ENCODE measurements around the gene SAMD14. TPM values are rescaled to one million over a fixed set of nuclear protein-coding genes. Genes with fewer than 3 reads are reported as not detected.
A peak's percentile ranks its signal among the peaks of the same experiment; 100 is the strongest.

SAMD14 gene
- polyA plus RNA-seq (ENCODE audit: insufficient read length): 16.1 TPM
- long read RNA-seq, donor 1, partial matches to known transcripts: 0 of 1 reads
- long read RNA-seq, donor 1, other reads (novel, unspliced or antisense): 0 of 1 reads
- long read RNA-seq, donor 2, partial matches to known transcripts: 0 of 2 reads
- long read RNA-seq, donor 2, other reads (novel, unspliced or antisense): 0 of 2 reads
- long read RNA-seq, donor 3, full-length matches to known transcripts: 3 of 3 reads
- long read RNA-seq, donor 3, partial matches to known transcripts: 0 of 3 reads
- long read RNA-seq, donor 3, other reads (novel, unspliced or antisense): 0 of 3 reads
- long read RNA-seq, donor 4: 0 reads
- long read RNA-seq, donor 5, full-length matches to known transcripts: 6 of 6 reads
- long read RNA-seq, donor 5, partial matches to known transcripts: 0 of 6 reads
- long read RNA-seq, donor 5, other reads (novel, unspliced or antisense): 0 of 6 reads
- long read RNA-seq, donor 6, full-length matches to known transcripts: 7 of 40 reads
- long read RNA-seq, donor 6, partial matches to known transcripts: 33 of 40 reads
- long read RNA-seq, donor 6, other reads (novel, unspliced or antisense): 0 of 40 reads
- long read RNA-seq, donor 7, full-length matches to known transcripts: 5 of 5 reads
- long read RNA-seq, donor 7, partial matches to known transcripts: 0 of 5 reads
- long read RNA-seq, donor 7, other reads (novel, unspliced or antisense): 0 of 5 reads
- long read RNA-seq, donor 8, full-length matches to known transcripts: 4 of 4 reads
- long read RNA-seq, donor 8, partial matches to known transcripts: 0 of 4 reads
- long read RNA-seq, donor 8, other reads (novel, unspliced or antisense): 0 of 4 reads

DNA sequence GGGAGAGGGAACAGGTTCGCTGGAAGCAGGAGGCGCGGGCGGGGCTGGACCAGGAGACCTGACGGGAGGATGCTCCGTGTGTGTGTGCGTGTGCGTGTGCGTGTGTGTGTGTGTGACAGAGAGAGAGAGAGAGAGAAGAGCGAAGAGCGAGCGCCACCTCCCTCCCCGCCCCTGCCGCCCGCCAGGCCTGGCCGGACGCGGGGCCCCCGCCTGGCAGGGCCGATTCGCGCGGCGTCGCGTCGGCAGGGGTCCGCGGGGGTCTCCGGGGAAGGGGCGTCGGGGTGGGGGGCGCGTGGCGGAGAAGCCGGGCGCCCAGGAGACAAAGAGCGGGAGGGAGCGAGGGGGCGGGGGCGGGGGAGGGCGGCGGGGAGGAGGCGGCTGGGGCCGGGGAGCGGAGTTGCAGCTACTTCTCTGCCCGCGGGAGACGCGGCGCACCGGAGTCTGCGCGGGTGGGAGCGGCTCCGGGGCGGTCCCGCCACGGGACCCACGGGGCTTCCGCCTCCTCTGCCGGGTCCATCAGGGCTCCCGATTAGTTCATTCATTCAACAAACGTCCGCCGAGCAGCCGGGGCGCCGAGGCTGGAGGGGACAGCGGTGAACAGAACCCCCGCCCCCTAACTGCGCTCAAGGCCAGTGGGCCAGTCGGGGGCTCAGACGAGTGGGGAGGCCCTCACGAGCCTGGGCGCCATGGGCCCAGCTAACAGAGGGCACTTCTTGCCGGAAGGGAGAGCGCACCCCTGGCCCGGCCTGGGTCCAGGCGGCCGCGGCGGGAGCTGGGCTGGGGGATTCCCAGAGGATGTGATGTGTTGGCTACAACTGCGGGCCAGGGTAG lies at the start of gene SAMD14:
SAMD14 (minus strand) TSS at position 433 of the 831 bp plus-strand sequence. CDS start 5,201 bp downstream, outside the sequence.
- DNase-seq: no peak

DNA sequence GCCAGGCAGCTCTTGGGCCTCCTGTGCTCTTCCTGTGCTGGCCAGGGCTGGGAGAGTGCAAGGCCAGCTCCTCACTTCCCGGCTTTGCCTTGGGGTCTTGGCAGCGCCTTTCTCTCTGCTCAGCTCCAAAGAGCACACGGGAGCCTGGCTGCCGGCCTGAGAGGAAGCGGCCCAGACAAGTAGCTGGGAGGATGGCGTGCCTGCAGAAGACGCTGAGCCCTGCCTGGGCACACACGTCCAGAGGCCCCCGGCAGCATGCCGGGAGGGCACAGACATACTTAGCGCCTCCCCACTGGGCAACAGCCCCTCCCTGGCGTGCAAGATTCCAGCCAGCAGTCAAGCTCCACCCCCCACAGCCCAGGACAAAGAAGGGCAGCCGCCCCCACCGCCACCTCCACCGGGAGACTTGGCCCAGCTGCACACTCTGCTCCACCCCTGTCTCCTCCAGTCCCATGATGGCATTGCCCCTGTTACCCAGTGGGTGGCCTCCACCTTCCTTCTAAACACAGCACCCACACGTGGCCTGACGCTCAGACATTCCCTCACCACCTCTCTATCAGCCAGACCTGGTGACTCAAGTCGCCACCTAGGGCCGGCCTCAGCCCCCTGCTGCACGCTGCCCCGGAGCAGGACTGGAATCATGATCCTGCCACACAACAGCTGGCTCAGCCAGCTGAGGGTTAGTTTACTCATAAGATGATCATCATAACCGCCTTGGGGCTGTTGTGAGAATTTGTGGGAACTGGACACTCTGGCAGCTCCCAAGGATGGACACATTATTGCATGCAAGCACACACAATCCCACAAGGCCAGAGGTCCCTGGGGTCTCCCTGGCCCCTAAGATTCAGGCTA lies 48.2 kb upstream of the SAMD14 start:
- peak; percentile 38 for DNase-seq

DNA sequence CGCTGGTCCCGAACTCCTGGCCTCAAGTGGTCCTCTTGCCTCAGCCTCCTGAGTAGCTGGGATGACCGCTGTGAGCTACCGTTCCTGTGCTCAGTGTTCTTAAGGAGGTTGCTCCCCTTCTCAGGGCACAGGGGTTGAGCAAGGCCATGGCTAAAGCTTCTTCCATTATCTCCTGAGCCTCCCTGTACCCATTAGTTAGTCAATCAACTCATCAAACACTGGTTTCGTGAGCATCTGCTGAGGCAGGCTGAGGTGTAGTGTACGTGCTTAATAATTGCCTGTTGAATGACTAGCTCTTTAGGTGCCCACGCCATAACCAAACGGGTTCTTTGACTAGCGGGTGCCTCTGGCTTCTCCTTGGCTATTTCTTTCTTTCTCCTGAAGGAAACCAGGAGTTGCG lies 47.5 kb upstream of the SAMD14 start:
- no peak for DNase-seq

DNA sequence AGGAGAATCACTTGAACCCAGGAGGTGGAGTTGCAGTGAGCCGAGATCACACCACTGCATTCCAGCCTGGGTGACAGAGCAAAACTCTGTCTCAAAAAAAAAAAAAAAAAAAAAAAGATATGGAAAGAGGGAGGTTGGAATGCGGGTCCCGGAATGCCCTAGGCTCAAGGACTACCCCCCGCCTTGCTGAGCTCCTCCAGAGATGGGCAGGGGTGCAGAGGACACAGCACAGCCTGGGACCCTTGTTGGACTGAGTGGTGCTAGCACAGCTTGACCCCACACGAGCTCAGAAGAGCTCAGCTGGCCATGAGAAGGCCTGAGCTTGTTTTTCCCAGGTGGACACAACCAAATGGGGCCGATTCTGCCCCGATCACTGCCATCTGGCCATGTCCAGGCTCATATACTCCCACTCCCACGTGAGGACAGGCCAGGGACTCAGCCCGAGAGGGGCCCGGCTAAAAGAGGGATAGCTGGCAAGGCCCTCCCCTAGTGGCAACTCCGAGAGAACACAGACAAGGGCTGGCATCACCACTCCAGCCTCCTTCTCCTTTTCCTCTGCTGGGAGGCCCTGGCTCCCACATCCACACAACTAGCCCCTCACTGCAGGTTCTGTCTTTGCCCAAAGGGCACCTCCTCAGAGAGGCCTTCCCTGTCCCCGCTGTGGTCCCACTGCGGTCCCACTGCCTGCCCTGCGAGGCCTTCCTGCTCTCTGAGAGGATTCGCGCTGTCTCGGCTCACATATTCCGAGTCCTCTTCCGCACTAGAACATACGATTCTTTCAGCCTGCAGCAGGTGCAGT lies 46.8 kb upstream of the SAMD14 start:
- DNase-seq: no peak

DNA sequence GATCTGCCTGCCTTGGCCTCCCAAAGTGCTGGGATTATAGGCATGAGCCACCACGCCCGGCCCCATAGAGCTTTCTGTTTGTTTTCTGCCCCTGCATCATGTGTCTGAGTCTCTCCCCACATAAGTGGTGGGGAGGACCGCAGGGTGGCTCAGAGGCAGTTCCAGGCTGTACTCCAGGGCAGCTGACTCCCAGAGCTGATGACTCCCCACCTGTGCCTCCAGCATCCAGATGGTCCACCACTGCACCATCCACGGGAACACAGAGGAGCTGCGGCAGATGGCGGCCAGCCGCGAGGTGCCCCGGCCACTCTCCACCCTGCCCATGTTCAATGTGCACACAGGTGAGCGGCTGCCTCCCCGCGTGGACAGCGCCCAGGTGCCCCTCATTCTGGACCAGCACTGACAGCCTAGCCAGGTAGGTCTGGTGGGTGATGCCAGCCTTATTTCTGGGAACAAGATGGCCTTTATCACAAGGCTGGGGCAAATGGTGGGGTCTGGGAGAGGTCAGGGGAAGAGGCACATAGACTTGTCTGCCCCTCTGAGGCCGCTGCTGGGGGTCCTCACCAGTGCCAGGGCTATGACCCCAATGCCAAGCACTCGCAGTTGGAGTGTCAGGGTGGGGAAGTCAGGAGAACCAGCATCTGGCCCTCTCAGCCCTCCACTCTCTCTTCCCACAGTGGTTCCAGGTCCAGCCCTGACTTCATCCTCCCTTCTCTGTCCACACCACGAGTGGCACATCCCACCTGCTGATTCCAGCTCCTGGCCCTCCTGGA lies 45.3 kb upstream of the SAMD14 start:
- no peak for DNase-seq

DNA sequence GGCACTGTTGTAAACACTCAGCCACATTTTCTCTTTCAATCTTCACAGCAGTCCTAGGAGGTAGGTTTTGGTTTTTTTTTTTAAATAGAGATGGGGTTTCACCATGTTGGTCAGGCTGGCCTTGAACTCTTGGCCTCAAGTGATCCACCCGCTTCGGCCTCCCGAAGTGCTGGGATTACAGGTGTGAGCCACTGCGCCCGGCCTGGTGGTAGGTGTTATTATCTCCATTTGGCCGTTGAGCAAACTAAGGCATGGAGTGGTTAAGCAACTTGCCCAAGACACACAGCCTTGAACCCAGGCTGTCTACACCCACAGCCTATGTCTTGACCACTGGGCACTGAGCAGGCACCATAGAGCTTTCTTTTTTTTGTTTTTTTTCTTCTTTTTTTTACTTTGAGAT lies 44.5 kb upstream of the SAMD14 start:
- no peak for DNase-seq

DNA sequence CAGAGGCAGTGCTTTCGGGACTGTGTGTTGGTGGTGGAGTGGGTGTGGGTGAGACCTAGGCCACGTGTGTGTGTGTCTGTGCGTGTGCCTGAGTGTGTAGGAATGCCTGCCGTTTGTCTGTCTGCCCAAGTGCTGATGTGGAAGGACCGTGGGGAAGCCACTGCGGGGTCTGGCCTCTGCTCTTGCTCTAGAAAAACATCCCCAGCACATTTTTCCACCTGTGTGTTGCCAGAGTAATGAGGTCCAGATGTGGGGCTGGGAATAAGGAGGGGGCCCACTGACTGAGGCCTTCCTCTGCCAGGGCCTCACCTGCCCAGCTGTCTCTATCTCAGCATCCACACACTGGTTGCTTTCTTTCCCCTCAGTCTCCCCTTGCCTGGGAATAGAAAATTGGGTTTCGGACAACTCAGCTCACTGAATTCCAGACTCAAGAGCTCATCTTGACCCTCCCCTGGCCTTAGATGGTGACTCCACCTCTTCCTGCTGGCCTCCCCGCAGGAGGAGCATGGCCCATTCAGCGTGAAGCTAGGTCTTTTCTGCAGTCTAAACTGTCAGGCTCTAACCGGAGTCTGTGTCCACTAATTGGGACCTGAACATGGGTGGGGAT lies 43.5 kb upstream of the SAMD14 start:
- DNase-seq: no peak

DNA sequence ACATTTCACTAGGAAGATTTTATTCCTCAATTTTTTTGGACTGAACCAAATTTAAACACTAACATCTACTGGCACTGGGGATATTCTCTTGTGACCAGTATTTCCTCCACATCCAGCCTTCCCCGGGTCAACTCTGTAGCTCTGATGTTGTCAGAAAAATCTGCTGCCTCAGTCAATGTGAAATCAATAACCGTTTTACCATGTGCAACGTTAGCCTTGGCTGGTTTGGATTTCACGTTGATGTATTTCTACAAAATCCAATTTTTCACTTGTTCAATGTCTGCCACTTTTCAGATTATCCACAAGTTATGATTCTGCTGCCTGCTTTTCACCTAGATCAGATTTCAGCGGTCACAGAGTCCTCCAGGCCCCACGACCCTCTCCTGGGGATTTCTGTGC lies 43.0 kb upstream of the SAMD14 start:
- no peak for DNase-seq

DNA sequence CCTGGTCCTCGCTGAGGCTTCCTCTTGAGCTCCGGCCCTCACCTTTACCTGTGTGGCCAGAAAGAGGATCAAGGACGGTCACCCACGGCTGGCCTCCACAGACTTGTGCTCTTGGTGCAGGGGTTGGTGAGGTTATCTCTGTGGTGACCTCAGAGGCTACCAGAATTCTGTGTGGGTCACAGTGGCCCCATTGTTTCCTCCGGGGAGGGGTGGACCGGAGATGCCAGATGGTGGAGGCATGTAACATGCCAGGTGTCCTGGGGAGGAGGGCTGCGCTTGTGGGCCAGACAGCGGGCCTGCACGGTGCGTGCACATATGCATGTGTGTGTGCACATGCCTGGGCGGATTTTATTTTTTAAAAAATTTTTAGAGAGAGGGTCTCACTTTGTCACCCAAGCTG lies 42.2 kb upstream of the SAMD14 start:
- no peak for DNase-seq

DNA sequence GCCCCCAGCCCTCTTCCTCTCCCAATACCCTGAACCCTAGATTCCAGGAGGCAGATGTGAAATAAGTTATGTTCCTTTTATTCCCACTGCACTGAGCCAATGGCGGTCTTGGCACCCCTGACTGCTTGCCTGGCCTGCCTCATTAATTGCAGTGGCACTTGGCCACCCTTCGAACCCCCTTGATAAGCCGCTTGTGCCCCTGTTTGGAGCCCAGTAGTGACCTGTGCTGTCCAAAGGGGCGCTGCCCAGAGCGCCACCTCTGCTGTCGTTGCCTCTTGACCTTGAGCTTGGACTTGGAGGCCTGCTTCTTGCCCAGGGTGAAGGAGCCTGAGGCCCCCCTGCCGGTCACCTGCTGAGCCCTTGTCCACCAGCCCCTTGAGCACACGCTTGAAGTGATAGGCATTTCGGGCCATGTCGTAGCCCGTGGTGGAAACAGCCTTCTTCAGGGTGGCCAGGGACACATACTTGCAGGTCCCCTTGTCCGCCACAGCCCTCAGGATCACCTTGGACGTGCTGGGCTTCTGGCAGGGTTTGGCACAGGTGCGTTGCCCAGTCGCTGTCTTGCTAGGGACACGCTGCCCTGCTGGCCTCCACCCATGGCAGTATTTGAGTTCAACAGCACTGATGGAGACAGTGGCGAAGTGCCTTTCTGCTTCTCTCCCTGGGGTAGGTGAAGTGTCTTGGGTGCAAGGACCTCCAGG lies 41.6 kb upstream of the SAMD14 start:
- DNase-seq: no peak

DNA sequence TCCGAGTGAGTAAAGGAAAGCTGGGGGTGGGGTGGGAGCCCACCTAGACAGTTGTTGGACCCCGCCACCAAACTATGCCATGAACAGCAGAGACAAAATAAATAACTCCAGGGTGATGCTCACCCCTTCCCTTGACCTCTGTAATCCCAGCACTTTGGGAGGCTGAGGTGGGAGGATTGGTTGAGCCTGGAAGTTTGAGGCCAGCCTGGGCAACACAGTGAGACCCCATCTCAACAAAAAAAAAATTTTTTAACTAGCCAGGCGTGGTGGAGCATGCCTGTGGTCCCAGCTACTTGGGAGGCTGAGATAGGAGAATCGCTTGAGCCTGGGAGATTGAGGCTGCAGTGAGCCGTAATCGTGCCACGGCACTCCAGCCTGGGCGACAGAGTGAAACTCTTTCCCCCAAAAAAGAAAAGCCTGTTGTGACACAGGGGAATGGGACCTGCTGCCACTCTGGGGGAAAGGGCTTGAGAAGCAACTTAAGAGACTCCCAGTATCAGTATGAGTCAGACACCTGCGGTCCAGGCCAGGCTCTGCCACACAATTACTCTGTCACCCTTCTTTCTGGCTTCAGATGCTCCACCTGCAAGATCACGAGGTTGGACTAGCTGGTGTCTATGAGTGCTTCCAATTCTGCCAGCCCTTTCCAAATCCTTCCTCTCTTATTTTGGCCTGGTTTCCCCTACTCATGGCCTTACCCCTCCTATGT lies 40.9 kb upstream of the SAMD14 start:
- DNase-seq: no peak

DNA sequence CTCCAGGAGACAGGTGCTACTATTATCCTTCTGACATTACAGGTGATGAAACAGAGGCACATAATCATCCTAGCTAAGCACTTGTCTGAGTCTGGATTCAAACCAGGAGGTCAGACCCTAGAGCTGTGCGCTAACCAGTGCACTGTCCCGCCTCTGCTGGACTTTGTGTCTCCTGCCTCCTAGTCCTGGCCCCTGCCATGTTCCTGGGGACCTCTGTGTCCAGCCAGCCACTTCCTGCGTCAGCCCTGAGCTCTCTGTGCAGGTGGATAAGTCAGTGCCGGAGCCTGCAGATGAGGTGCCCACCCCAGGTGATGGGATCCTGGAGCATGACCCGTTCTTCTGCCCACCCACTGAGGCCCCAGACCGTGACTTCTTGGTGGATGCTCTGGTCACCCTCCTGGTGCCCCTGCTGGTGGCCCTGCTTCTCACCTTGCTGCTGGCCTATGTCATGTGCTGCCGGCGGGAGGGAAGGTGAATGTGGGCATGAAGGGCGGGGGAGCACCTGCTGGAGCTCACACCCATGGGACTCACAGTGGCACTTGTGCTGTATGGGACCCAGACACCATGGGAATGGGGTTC lies 40.0 kb upstream of the SAMD14 start:
- DNase-seq: no peak

DNA sequence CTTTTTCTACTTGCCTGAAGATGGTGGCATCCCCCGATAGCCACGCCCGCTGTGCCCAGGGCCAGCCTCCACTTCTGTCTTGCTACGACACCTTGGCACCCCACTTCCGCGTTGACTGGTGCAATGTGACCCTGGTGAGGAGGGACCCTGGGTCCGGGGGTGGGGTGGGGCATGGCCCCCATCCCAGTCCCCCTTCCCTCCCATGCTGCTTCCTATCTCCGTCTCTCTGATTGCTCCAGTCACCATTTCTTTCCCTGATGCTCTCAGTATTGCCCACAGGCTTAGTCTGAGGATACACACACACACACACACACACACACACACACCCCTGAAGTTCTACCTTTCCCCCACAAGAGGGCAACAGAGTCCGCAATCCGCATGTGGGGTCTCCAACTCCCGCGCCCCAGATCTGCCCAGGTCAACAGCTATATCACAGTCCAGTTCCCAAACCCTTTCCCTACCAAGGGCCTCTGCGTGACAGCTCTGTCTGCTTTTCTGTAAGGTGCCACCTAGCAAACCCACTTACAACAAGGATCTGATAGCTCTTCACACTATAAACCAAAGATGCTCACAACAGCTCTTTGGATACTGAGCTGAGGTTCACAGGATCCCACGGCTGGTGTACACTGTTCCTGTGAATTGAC lies 39.3 kb upstream of the SAMD14 start:
- no peak for DNase-seq

DNA sequence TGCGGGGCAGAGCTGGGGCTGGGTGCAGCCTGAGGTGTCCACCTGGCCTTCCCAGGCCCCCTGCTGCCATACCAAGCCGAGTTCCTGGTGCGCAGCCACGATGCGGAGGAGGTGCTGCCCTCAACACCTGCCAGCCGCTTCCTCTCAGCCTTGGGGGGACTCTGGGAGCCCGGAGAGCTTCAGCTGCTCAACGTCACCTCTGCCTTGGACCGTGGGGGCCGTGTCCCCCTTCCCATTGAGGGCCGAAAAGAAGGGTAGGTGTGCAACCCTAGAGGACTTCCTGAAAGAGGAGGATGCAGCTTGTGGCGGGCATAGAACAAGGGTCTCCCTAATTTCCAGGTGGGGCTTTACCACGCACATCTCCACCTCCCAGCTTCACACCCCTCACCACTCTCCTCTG lies 38.4 kb upstream of the SAMD14 start:
- no peak for DNase-seq

DNA sequence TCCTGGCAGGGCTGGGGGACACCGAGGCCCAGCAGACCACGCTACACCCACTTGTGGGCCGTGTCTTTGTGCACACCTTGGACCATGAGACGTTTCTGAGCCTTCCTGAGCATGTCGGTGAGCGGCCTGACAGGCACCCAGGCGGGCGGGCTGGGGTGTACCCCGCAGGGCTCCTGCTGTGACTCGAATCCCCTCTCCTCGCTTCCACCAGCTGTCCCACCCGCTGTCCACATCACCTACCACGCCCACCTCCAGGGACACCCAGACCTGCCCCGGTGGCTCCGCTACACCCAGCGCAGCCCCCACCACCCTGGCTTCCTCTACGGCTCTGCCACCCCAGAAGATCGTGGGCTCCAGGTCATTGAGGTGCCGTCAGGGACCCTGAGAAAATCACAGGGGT lies 37.4 kb upstream of the SAMD14 start:
- no peak for DNase-seq

DNA sequence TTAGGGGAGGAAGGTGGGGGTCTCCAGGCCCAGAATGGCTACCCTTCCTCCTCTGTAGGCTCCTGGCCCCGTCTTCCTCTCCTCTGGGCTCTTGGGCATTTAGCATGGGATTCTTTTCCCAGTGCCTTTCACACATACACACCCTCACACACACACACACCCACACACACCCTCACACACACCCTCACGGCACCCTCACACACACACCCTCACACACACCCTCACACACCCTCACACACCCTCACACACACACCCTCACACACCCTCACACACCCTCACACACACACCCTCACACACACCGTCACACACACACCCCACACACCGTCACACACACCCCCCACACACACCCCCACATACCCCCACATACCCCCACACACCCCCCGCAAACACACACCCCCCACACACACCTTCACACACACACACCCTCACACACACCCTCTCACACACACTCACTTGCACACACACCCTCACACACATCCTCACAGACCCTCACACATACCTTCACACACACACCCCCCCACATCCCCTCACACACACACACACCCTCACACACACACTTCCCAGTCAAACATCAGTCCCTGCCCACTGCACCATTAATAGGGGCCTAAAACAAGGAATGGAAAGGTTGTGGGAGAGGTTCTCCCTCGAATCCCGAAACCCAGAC lies 36.7 kb upstream of the SAMD14 start:
- DNase-seq: no peak

Measured in left kidney (tissue), 8 donors.